Mesothelial cell of epicardium (in vitro differentiated cells): Measurements from ENCODE around the gene SLC25A45. TPM values are rescaled to one million over a fixed set of nuclear protein-coding genes. Genes with fewer than 3 reads are reported as not detected.

ENCODE experiments used
- DNase-seq, 2 experiments: peaks; one replicate each; pipeline ENCODE4 v3.0.0; 2021; ENCODE audit warnings: low spot score in 2 of 2; ENCODE audit not compliant: unreplicated experiment in 2 of 2
- H3K27ac Mint-ChIP-seq: 2 replicates; pipeline ENCODE4 v1.8.0; 2021; ENCODE audit warnings: mixed read lengths
- H3K27me3 Mint-ChIP-seq: 2 replicates; pipeline ENCODE4 v1.8.0; 2021; ENCODE audit warnings: low read depth, mixed read lengths
- H3K36me3 Mint-ChIP-seq: 2 replicates; pipeline ENCODE4 v1.8.0; 2021; ENCODE audit warnings: mixed read lengths
- H3K4me1 Mint-ChIP-seq: 2 replicates; pipeline ENCODE4 v1.8.0; 2021; ENCODE audit warnings: mixed read lengths
- H3K4me3 Mint-ChIP-seq: 2 replicates; pipeline ENCODE4 v1.8.0; 2021; ENCODE audit warnings: mild to moderate bottlenecking, moderate library complexity, mixed read lengths
- H3K9me3 Mint-ChIP-seq: 2 replicates; pipeline ENCODE4 v1.8.0; 2021; ENCODE audit warnings: mixed read lengths
- total RNA-seq: library from RNA; stranded (reverse); gene quantifications from 3 replicates; pipeline ENCODE4 v1.2.1, GENCODE V29; 2021
- TF ChIP-seq, protein P1 (sequence below): fragments of 200-600 bp; sonication (generic); IDR thresholded peaks from one replicate; pipeline ENCODE4 v1.5.0; 2021; ENCODE audit warnings: antibody characterized with exemption; ENCODE audit not compliant: unreplicated experiment

The SLC25A45 gene
- total RNA-seq, 1 donor from 2014 or later, result 4.7 TPM

DNA sequence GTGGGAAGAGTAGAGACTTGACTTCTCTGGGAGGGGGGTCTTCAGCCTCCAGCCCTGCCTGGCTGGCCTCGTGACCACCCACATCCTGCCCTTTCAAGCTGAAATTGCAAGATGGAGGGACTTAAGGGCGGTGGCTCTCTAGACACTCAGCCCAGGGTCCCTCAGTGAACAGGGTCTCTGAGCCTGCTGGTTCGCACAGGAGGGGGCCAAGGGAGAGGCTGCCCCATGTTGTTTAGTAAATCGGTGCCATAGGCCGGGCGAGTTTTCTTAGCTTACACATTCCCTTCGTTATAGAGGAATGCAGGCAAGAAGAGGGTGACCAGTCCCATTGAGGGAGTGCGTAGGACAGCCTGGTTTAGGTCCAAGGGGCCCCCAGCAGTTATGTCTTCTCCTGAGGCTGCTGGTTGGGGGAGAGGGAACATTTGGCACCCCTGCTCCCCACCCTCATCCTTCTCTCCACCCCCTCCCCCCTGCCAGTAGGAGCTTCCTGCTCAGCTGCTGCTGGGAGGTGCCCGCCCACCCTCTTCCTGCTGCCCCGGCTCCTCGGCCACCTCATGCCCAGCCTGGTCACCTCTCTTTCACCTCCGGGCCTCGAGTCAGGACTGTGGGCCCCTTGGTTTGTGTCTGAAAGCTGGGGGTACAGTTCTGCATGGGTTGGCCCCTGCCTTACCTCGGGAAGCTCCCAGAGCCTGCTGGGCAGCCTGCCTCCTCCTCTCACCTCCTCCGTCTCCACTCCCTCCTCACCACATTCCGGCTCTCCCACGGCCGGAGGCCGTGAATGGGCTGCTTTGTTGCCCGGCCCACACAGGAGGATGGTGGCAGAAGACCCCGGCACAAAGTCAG, 7.9 kb upstream of the SLC25A45 start:
- peaks cover 45% of the 10 kb centered on the region for H3K4me1 Mint-ChIP-seq

GRCh38 chr11:65389294-65389980, 7.0 kb upstream of the SLC25A45 start:
- no peaks in the 10 kb centered on the region for H3K9me3 Mint-ChIP-seq
- H3K4me1 Mint-ChIP-seq, result peaks cover 48% of the 10 kb centered on the region
- TF ChIP-seq, protein P1, sequence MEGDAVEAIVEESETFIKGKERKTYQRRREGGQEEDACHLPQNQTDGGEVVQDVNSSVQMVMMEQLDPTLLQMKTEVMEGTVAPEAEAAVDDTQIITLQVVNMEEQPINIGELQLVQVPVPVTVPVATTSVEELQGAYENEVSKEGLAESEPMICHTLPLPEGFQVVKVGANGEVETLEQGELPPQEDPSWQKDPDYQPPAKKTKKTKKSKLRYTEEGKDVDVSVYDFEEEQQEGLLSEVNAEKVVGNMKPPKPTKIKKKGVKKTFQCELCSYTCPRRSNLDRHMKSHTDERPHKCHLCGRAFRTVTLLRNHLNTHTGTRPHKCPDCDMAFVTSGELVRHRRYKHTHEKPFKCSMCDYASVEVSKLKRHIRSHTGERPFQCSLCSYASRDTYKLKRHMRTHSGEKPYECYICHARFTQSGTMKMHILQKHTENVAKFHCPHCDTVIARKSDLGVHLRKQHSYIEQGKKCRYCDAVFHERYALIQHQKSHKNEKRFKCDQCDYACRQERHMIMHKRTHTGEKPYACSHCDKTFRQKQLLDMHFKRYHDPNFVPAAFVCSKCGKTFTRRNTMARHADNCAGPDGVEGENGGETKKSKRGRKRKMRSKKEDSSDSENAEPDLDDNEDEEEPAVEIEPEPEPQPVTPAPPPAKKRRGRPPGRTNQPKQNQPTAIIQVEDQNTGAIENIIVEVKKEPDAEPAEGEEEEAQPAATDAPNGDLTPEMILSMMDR, result no peak
- H3K36me3 Mint-ChIP-seq, result peaks cover 5% of the 10 kb centered on the region
- no peak overlapping the region for H3K4me3 Mint-ChIP-seq
- no peaks in the 10 kb centered on the region for H3K27me3 Mint-ChIP-seq
- DNase-seq, result no peak
- peak overlapping the region; percentile 64 for H3K27ac Mint-ChIP-seq

More for the DNA sequence above, 7.9 kb upstream of the SLC25A45 start:
- H3K27ac Mint-ChIP-seq, result peak overlapping the region; percentile 64
- H3K36me3 Mint-ChIP-seq, result peaks cover 5% of the 10 kb centered on the region
- TF ChIP-seq, protein P1, result no peak
- DNase-seq, result peak in 1 of 2 experiments; percentile 49
- peak overlapping the region; percentile 18 for H3K4me3 Mint-ChIP-seq
- H3K27me3 Mint-ChIP-seq, result no peaks in the 10 kb centered on the region
- H3K9me3 Mint-ChIP-seq, result no peaks in the 10 kb centered on the region

- Mint-ChIP-seq H3K36me3 (peaks cover 5% of the 10 kb centered on the region), H3K27me3 (no peaks in the 10 kb centered on the region), H3K4me3 (peak overlapping the region; percentile 47), H3K27ac (no peak overlapping the region), H3K4me1 (peaks cover 55% of the 10 kb centered on the region), H3K9me3 (no peaks in the 10 kb centered on the region)
- no peak for DNase-seq
- TF ChIP-seq, protein P1, result no peak
Measured at GRCh38 chr11:65388731-65389130, 6.3 kb upstream of the SLC25A45 start.

- Mint-ChIP-seq H3K36me3 (no peaks in the 10 kb centered on the region), H3K27me3 (no peaks in the 10 kb centered on the region), H3K4me3 (peak within 1 kb of the TSS; percentile 83), H3K9me3 (no peaks in the 10 kb centered on the region), H3K27ac (peak within 1 kb of the TSS; percentile 80), H3K4me1 (peaks cover 64% of the 10 kb centered on the region)
- TF ChIP-seq, protein P1, result no peak
- DNase-seq, result peak; percentile 82 to 89
Measured at GRCh38 chr11:65386307-65387140, 4.1 kb upstream of the SLC25A45 start, which contains the start of gene FRMD8. Gene FRMD8, plus strand, starts transcription at chr11:65386637. Its CDS starts 400 bp downstream, at chr11:65387037.

GRCh38 chr11:65384301-65384889, 1.9 kb upstream of the SLC25A45 start:
- TF ChIP-seq, protein P1, result no peak
- H3K9me3 Mint-ChIP-seq, result no peaks in the 10 kb centered on the region
- H3K27ac Mint-ChIP-seq, result peak overlapping the region; percentile 91
- no peak for DNase-seq
- peaks cover 48% of the 10 kb centered on the region for H3K4me1 Mint-ChIP-seq
- no peak overlapping the region for H3K4me3 Mint-ChIP-seq
- H3K36me3 Mint-ChIP-seq, result no peaks in the 10 kb centered on the region
- H3K27me3 Mint-ChIP-seq, result no peaks in the 10 kb centered on the region
